Measurements from ENCODE around the gene PDIA5. TPM values are rescaled to one million over a fixed set of nuclear protein-coding genes. Genes with fewer than 3 reads are reported as not detected.

Gene PDIA5
- total RNA-seq, 2 experiments from 2014 or later = 8.1 to 11.7 TPM

GRCh38 chr3:123048480-123049237 lies 18.2 kb upstream of the PDIA5 start:
- POLR2A ChIA-PET = interaction anchor here (0.6 kb wide), 1 partner anchor 18 kb away, joined by 3 read pairs; no protein-coding TSS in a partner anchor

GRCh38 chr3:123050666-123051065 lies 16.2 kb upstream of the PDIA5 start:
- H2AFZ ChIP-seq (ENCODE audit: low read length) = no peak overlapping the region
- H3K36me3 ChIP-seq (ENCODE audit: insufficient read depth, low read length) = no peaks in the 10 kb centered on the region
- no peak overlapping the region for H3K27ac ChIP-seq (ENCODE audit: low read depth, low read length, poor library complexity, severe bottlenecking)
- H4K20me1 ChIP-seq (ENCODE audit: insufficient read depth, low read length) = no peaks in the 10 kb centered on the region
- H3K9me3 ChIP-seq (ENCODE audit: low read length) = no peaks in the 10 kb centered on the region
- no TSS peak for BruUV-seq (replicated peaks)
- H3K4me1 ChIP-seq (ENCODE audit: insufficient read depth, low read length, poor library complexity, severe bottlenecking) = no peaks in the 10 kb centered on the region
- TF ChIP-seq EZH2phosphoT487 (IDR thresholded peaks at IDR 0.05; ENCODE audit: borderline replicate concordance, low read depth, low read length) = no peak
- TF ChIP-seq, protein P1, sequence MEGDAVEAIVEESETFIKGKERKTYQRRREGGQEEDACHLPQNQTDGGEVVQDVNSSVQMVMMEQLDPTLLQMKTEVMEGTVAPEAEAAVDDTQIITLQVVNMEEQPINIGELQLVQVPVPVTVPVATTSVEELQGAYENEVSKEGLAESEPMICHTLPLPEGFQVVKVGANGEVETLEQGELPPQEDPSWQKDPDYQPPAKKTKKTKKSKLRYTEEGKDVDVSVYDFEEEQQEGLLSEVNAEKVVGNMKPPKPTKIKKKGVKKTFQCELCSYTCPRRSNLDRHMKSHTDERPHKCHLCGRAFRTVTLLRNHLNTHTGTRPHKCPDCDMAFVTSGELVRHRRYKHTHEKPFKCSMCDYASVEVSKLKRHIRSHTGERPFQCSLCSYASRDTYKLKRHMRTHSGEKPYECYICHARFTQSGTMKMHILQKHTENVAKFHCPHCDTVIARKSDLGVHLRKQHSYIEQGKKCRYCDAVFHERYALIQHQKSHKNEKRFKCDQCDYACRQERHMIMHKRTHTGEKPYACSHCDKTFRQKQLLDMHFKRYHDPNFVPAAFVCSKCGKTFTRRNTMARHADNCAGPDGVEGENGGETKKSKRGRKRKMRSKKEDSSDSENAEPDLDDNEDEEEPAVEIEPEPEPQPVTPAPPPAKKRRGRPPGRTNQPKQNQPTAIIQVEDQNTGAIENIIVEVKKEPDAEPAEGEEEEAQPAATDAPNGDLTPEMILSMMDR (conservative IDR thresholded peaks at IDR 0.05; ENCODE audit: low read length) = no peak
- H3K79me2 ChIP-seq (ENCODE audit: insufficient read depth, low read depth, low read length) = no peaks in the 10 kb centered on the region
- intact Hi-C loops (cut with micrococcal nuclease; ENCODE audit: unreplicated experiment) = no loop called here
- CTCF ChIA-PET (ENCODE audit: unreplicated experiment) = no interaction called here
- DNase-seq (ENCODE audit: low spot score) = no peak
- H3K4me3 ChIP-seq (ENCODE audit: low read depth, low read length, poor library complexity, severe bottlenecking) = no peak overlapping the region
- no peaks in the 10 kb centered on the region for H3K9me2 ChIP-seq (ENCODE audit: insufficient read depth, low read length)
- POLR2A ChIA-PET = interaction anchor here (0.7 to 1.3 kb wide), 4 partner anchors 19 to 351 kb away, joined by 3 to 8 read pairs (median 3); no protein-coding TSS in a partner anchor
- H3K4me2 ChIP-seq (ENCODE audit: low read length) = no peak overlapping the region

More at GRCh38 chr3:123048480-123049237, 18.2 kb upstream of the PDIA5 start:
- intact Hi-C loops (cut with micrococcal nuclease; ENCODE audit: unreplicated experiment) = no loop called here
- no peaks in the 10 kb centered on the region for H3K9me2 ChIP-seq (ENCODE audit: insufficient read depth, low read length)
- no peaks in the 10 kb centered on the region for H4K20me1 ChIP-seq (ENCODE audit: insufficient read depth, low read length)
- H2AFZ ChIP-seq (ENCODE audit: low read length) = no peak overlapping the region
- H3K4me2 ChIP-seq (ENCODE audit: low read length) = no peak overlapping the region
- no peak overlapping the region for H3K27ac ChIP-seq (ENCODE audit: low read depth, low read length, poor library complexity, severe bottlenecking)
- CTCF ChIA-PET (ENCODE audit: unreplicated experiment) = no interaction called here
- H3K36me3 ChIP-seq (ENCODE audit: insufficient read depth, low read length) = no peaks in the 10 kb centered on the region
- DNase-seq (ENCODE audit: low spot score) = no peak
- no peaks in the 10 kb centered on the region for H3K79me2 ChIP-seq (ENCODE audit: insufficient read depth, low read depth, low read length)
- TF ChIP-seq, protein P1 (conservative IDR thresholded peaks at IDR 0.05; ENCODE audit: low read length) = no peak
- TF ChIP-seq EZH2phosphoT487 (IDR thresholded peaks at IDR 0.05; ENCODE audit: borderline replicate concordance, low read depth, low read length) = no peak
- no peaks in the 10 kb centered on the region for H3K9me3 ChIP-seq (ENCODE audit: low read length)
- H3K4me1 ChIP-seq (ENCODE audit: insufficient read depth, low read length, poor library complexity, severe bottlenecking) = no peaks in the 10 kb centered on the region
- BruUV-seq (replicated peaks) = no TSS peak
- no peak overlapping the region for H3K4me3 ChIP-seq (ENCODE audit: low read depth, low read length, poor library complexity, severe bottlenecking)

DNA sequence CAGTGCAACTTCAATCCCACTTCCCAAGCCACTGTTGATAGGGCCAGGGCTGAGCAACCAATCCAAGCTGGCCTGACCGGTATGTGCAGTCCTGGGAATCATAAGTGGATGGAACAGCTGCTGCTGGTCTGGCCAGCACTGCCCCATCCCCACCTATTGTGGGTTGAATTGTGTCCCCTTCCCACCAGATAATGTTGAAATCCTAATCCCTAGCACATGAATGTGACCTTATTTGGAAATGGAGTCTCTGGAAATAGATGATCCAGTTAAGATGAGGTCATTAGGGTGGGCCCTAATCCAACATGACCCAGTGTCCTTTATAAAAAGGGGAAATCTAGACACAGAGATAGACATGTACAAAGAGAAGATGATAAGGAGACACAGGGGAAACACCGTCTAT lies 13.7 kb upstream of the PDIA5 start:
- H3K27ac ChIP-seq (ENCODE audit: low read depth, low read length, poor library complexity, severe bottlenecking) = no peak overlapping the region
- BruUV-seq (replicated peaks) = no TSS peak
- no peaks in the 10 kb centered on the region for H3K9me2 ChIP-seq (ENCODE audit: insufficient read depth, low read length)
- no peak overlapping the region for H3K4me2 ChIP-seq (ENCODE audit: low read length)
- POLR2A ChIA-PET = no interaction called here
- H3K79me2 ChIP-seq (ENCODE audit: insufficient read depth, low read depth, low read length) = no peaks in the 10 kb centered on the region
- intact Hi-C loops (cut with micrococcal nuclease; ENCODE audit: unreplicated experiment) = no loop called here
- no peak for DNase-seq (ENCODE audit: low spot score)
- no peaks in the 10 kb centered on the region for H4K20me1 ChIP-seq (ENCODE audit: insufficient read depth, low read length)
- H3K9me3 ChIP-seq (ENCODE audit: low read length) = no peaks in the 10 kb centered on the region
- H3K4me1 ChIP-seq (ENCODE audit: insufficient read depth, low read length, poor library complexity, severe bottlenecking) = no peaks in the 10 kb centered on the region
- H3K36me3 ChIP-seq (ENCODE audit: insufficient read depth, low read length) = no peaks in the 10 kb centered on the region
- no peak overlapping the region for H3K4me3 ChIP-seq (ENCODE audit: low read depth, low read length, poor library complexity, severe bottlenecking)
- H2AFZ ChIP-seq (ENCODE audit: low read length) = no peak overlapping the region
- TF ChIP-seq EZH2phosphoT487 (IDR thresholded peaks at IDR 0.05; ENCODE audit: borderline replicate concordance, low read depth, low read length) = no peak
- TF ChIP-seq, protein P1 (conservative IDR thresholded peaks at IDR 0.05; ENCODE audit: low read length) = no peak
- CTCF ChIA-PET (ENCODE audit: unreplicated experiment) = no interaction called here
